ENCODE results near the gene SLC25A18. TPM values are rescaled to one million over a fixed set of nuclear protein-coding genes. Genes with fewer than 3 reads are reported as not detected.

SLC25A18 gene
- under 0.01 and 0.33 TPM in 2 replicates for total RNA-seq

GRCh38 chr22:17562906-17563870 is at the start of gene SLC25A18:
Gene SLC25A18, plus strand, starts transcription at chr22:17563498. Its CDS starts 16,447 bp downstream, at chr22:17579945.

DNA sequence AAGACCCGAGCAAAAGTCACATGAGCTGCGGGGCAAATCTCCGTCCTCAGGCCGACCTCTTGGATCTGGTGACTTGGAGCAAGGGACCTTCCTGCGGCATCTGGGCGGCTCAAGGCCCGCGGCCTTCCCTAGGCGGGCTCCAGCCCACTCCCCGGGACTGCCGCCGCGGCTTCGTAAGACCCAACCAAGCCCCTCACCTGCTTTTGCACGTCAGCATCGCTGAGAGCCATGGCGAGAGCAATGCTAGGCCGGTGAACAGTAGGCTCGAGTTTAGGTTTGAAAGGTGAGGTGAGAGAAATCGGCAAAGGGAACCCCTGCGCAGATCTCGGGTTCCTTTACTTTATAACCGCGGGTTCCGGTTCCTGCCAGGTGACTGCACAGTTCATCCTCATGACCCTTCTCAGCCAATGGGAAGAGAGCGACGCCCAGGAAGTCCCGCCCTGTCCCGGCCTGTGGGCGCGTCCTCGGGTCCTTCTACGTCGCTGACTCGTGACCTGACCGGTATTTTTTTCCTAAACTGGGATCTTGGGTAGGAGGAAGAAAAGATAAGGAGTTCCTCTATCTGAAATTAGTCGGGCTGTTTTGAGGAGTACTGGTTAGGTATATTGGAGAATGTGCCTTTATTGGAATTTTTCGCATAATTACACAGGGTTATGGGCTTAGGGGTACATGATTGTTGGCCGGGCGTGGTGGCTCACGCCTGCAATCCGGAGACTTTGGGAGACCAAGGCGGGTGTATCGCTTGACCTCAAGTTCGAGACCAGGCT is 65.3 kb downstream of the SLC25A18 start, which contains the start of gene ATP6V1E1:
Gene ATP6V1E1 (minus strand): TSS at position 344 of the 767 bp plus-strand sequence. CDS start 114 bp downstream, at position 230.

DNA sequence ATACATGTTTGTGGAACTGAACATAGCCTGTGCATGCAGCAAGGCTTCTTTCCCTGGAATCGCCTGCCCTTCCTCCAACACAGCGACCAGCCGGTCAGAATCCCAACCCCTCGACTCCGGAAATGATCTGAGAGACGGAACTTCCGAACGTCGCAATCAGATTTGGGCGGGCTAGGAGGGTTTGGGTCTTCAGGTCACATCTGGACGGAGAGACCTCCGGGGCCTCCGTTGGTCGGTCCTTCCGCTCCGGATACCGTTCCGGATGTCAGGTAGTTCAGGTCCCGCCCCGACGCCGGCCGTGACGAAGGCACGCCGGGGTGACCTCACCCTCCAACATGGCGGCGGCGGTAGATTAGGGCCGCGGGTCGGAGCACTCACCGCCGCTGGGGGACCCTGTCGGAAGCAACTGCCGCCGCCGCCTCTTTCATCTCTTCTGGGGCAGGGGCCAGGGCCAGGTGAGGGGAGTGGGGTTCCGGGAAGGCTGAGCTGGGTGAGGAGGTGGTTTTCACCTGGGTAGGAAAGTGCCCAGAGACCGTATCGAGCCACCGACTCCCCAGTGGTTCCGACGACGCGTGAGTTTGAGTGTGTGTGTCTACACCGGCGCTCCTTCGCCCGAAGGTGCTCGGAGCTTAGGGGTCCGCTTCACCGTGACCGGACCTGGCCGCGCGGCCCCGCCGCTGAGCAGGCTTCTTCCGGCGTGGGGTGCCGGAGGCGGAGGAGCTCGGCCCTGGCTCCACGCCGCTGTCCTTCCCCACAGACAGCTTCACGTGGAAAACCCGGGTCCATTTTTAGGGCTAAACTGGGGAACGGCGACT is 75.3 kb downstream of the SLC25A18 start, which contains the start of gene BCL2L13:
Gene BCL2L13 (plus strand): TSS at position 326 of the 815 bp plus-strand sequence. CDS start 16,955 bp downstream, outside the sequence.

Other genes with a start within 250 kb of the SLC25A18 start
- 0.11 and 0.37 TPM in 2 replicates for gene CECR2, start 194.0 kb upstream of the SLC25A18 start, total RNA-seq
- 146 and 168 TPM in 2 replicates for gene ATP6V1E1, start 65.3 kb downstream of the SLC25A18 start, total RNA-seq
- 75.2 and 83.7 TPM in 2 replicates for gene BCL2L13, start 75.3 kb downstream of the SLC25A18 start, total RNA-seq
- gene BID, start 211.0 kb downstream of the SLC25A18 start, total RNA-seq, result 14.5 and 16.3 TPM in 2 replicates